ENCODE results near the gene PIK3CA.
"Not testable (repeated sequence)": the region's sequence is repeated elsewhere in the genome, so short reads cannot be mapped to it uniquely, and the experiment has no call there.

PIK3CA gene

GRCh38 chr3:179147873-179148615, at the start of gene PIK3CA:
PIK3CA (plus strand) TSS chr3:179148357; CDS start chr3:179198826, 50,469 bp downstream.
- H3K27me3 Mint-ChIP-seq, result peaks cover 4% of the 10 kb centered on the region
- H3K4me1 Mint-ChIP-seq, result peaks cover 36% of the 10 kb centered on the region
- no peak within 1 kb of the TSS for H3K4me3 Mint-ChIP-seq
- DNase-seq (peak; percentile 88), ATAC-seq (peak; percentile 84)
- no peaks in the 10 kb centered on the region for H3K9me3 Mint-ChIP-seq
- no peaks in the 10 kb centered on the region for H3K36me3 Mint-ChIP-seq (ENCODE audit: low read depth)
- peak within 1 kb of the TSS; percentile 95 for H3K27ac Mint-ChIP-seq

DNA sequence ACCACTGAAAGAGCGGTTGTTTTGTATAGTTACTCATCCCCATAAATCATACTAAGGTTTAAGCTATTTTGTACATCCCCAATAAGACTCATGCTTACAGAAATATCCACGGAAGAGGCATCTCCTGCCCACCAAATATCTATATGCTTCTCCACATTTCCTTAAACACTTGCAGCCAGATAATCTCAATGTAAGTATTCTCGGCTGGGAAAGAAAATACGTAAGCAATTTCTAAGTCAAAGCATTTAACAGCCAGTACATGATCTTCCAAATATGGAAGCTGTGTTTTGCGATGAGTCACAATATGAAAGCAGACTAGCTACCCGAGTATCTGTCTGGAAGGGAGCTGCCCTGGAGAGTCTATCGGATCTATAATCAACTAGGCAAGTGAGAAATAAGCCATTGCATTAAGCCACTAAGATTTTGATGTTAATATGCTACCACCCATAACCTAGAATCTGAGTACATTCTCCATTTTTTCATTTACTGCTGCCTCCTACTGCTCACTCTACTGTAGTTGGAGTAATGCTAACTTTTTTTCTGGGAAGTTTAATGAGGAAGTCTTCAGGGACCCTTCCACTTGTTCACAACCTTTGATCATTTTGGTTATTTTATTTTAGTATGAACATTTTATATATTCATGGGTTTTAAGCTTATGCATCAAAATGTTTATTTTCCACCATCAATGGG, 49.6 kb upstream of the PIK3CA start:
- no peak overlapping the region for H3K27ac Mint-ChIP-seq
- H3K9me3 Mint-ChIP-seq, result no peaks in the 10 kb centered on the region
- ATAC-seq, result no peak
- no peaks in the 10 kb centered on the region for H3K36me3 Mint-ChIP-seq (ENCODE audit: low read depth)
- no peaks in the 10 kb centered on the region for H3K4me1 Mint-ChIP-seq
- H3K27me3 Mint-ChIP-seq, result peaks cover 2% of the 10 kb centered on the region
- no peak for DNase-seq
- H3K4me3 Mint-ChIP-seq, result no peak overlapping the region

GRCh38 chr3:179100652-179101051, 47.5 kb upstream of the PIK3CA start:
- ATAC-seq (no peak), DNase-seq (no peak)
- Mint-ChIP-seq H3K27ac (no peak overlapping the region), H3K36me3 (ENCODE audit: low read depth) (no peaks in the 10 kb centered on the region), H3K4me1 (peaks cover under 1% of the 10 kb centered on the region), H3K27me3 (peaks cover 2% of the 10 kb centered on the region), H3K9me3 (no peaks in the 10 kb centered on the region), H3K4me3 (no peak overlapping the region)

GRCh38 chr3:179105881-179106280, 42.3 kb upstream of the PIK3CA start:
- Mint-ChIP-seq H3K9me3 (no peaks in the 10 kb centered on the region), H3K4me3 (no peak overlapping the region), H3K27ac (no peak overlapping the region), H3K27me3 (no peaks in the 10 kb centered on the region), H3K4me1 (peaks cover 2% of the 10 kb centered on the region), H3K36me3 (ENCODE audit: low read depth) (no peaks in the 10 kb centered on the region)
- ATAC-seq (no peak), DNase-seq (no peak)

GRCh38 chr3:179107617-179108016, 40.5 kb upstream of the PIK3CA start:
- no peak overlapping the region for H3K4me3 Mint-ChIP-seq
- peaks cover under 1% of the 10 kb centered on the region for H3K27me3 Mint-ChIP-seq
- no peak overlapping the region for H3K27ac Mint-ChIP-seq
- peaks cover 2% of the 10 kb centered on the region for H3K4me1 Mint-ChIP-seq
- H3K9me3 Mint-ChIP-seq, result no peaks in the 10 kb centered on the region
- no peaks in the 10 kb centered on the region for H3K36me3 Mint-ChIP-seq (ENCODE audit: low read depth)
- DNase-seq (no peak), ATAC-seq (no peak)

GRCh38 chr3:179108086-179108485, 40.1 kb upstream of the PIK3CA start:
- DNase-seq, result no peak
- no peak overlapping the region for H3K27ac Mint-ChIP-seq

GRCh38 chr3:179113903-179114302, 34.3 kb upstream of the PIK3CA start:
- no peak for DNase-seq
- H3K4me3 Mint-ChIP-seq, result no peak overlapping the region
- ATAC-seq, result no peak

More at GRCh38 chr3:179108086-179108485, 40.1 kb upstream of the PIK3CA start:
- Mint-ChIP-seq H3K27me3 (peaks cover 6% of the 10 kb centered on the region), H3K36me3 (ENCODE audit: low read depth) (no peaks in the 10 kb centered on the region), H3K9me3 (no peaks in the 10 kb centered on the region), H3K4me3 (no peak overlapping the region), H3K4me1 (peaks cover 2% of the 10 kb centered on the region)
- no peak for ATAC-seq

GRCh38 chr3:179115444-179115843, 32.7 kb upstream of the PIK3CA start:
- H3K27me3 Mint-ChIP-seq, result peaks cover 12% of the 10 kb centered on the region
- not testable (repeated sequence) for H3K36me3 Mint-ChIP-seq (ENCODE audit: low read depth); H3K4me1 Mint-ChIP-seq; H3K27ac Mint-ChIP-seq; H3K4me3 Mint-ChIP-seq; H3K9me3 Mint-ChIP-seq; DNase-seq; ATAC-seq

More at GRCh38 chr3:179113903-179114302, 34.3 kb upstream of the PIK3CA start:
- H3K27me3 Mint-ChIP-seq, result peaks cover 12% of the 10 kb centered on the region
- no peak overlapping the region for H3K27ac Mint-ChIP-seq
- H3K9me3 Mint-ChIP-seq, result no peaks in the 10 kb centered on the region
- H3K4me1 Mint-ChIP-seq, result no peaks in the 10 kb centered on the region
- no peaks in the 10 kb centered on the region for H3K36me3 Mint-ChIP-seq (ENCODE audit: low read depth)

DNA sequence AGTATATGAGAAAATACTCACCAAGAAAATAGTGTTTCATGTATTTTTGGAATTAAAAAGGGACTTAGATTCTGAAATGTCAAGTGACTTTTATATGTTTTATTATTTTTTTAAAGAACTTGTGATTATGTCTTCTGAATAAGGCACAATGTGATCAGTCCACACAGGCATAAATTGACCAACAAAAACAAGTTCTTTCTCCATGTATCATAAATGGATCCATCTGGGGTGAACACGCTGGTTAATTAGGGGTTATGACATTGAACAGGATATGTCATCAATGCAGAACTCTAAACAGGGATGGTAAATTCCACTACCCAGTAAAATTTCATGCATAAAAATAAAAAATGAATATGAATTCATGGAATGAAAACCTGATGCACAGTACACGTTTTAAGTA, 31.3 kb upstream of the PIK3CA start:
- Mint-ChIP-seq H3K4me3 (no peak overlapping the region), H3K36me3 (ENCODE audit: low read depth) (no peaks in the 10 kb centered on the region), H3K27me3 (peaks cover 12% of the 10 kb centered on the region), H3K4me1 (no peaks in the 10 kb centered on the region), H3K27ac (no peak overlapping the region), H3K9me3 (no peaks in the 10 kb centered on the region)
- ATAC-seq, result no peak
- no peak for DNase-seq

DNA sequence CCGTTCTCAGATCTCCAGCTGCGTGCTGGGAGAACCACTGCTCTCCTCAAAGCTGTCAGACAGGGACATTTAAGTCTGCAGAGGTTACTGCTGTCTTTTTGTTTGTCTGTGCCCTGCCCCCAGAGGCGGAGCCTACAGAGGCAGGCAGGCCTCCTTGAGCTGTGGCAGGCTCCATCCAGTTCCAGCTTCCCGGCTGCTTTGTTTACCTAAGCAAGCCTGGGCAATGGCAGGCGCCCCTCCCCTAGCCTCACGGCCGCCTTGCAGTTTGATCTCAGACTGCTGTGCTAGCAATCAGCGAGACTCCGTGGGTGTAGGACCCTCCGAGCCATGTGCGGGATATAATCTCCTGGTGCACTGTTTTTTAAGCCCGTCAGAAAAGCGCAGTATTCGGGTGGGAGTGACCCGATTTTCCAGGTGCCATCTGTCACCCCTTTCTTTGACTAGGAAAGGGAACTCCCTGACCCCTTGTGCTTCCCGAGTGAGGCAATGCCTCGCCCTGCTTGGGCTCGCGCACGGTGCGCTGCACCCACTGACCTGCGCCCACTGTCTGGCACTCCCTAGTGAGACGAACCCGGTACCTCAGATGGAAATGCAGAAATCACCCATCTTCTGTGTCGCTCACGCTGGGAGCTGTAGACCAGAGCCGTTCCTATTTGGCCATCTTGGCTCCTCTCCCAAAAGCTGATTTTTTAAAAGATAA, 15.8 kb upstream of the PIK3CA start:
- H3K27ac Mint-ChIP-seq, DNase-seq, ATAC-seq: not testable (repeated sequence)

DNA sequence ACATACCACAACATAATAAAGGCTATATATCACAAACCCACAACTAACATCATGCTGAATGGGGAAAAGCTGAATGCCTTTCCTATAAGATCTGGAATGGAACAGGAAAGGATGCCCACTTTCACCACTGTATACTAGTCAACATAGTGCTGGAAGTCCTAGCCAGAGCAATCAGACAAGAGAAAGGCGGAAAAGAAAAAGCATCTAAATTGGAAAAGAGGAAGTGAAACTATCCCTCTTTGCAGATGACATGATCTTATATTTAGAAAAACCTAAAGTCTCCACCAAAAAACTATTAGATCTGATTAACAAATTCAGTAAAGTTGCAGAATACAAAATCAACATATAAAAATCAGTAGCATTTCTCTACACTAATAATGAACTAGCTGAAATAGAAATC, 14.6 kb upstream of the PIK3CA start:
- ATAC-seq (no peak), DNase-seq (no peak)
- H3K27me3 Mint-ChIP-seq, result peaks cover 10% of the 10 kb centered on the region

More for the DNA sequence above, 15.8 kb upstream of the PIK3CA start:
- H3K36me3 Mint-ChIP-seq (ENCODE audit: low read depth); H3K9me3 Mint-ChIP-seq; H3K27me3 Mint-ChIP-seq; H3K4me3 Mint-ChIP-seq; H3K4me1 Mint-ChIP-seq: not testable (repeated sequence)

GRCh38 chr3:179136195-179136594, 12.0 kb upstream of the PIK3CA start:
- peaks cover 15% of the 10 kb centered on the region for H3K27me3 Mint-ChIP-seq
- no peak for ATAC-seq

More for the DNA sequence above, 14.6 kb upstream of the PIK3CA start:
- Mint-ChIP-seq H3K4me3 (no peak overlapping the region), H3K36me3 (ENCODE audit: low read depth) (no peaks in the 10 kb centered on the region), H3K4me1 (no peaks in the 10 kb centered on the region), H3K9me3 (no peaks in the 10 kb centered on the region), H3K27ac (no peak overlapping the region)

DNA sequence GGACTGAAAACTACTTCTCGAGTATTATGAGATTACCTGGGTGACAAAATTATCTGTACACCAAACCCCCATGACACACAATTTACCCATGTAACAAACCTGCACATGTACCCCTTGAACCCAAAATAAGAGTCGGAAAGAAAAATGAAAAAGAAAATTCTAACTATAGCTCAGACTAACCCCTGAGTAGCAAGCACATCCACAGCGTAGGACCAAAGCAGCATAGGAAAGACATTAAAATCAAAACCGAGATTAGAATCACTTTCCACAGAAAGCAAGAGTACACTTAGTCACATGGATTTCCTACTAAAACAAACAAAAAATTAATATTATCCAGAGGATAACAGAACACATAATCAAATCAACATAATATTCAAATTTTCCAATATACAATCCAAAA, 6.3 kb upstream of the PIK3CA start:
- Mint-ChIP-seq H3K4me1 (peaks cover 3% of the 10 kb centered on the region), H3K36me3 (ENCODE audit: low read depth) (no peaks in the 10 kb centered on the region), H3K27me3 (peaks cover 14% of the 10 kb centered on the region), H3K27ac (no peak overlapping the region), H3K9me3 (no peaks in the 10 kb centered on the region), H3K4me3 (no peak overlapping the region)
- no peak for ATAC-seq
- no peak for DNase-seq

More at GRCh38 chr3:179136195-179136594, 12.0 kb upstream of the PIK3CA start:
- H3K27ac Mint-ChIP-seq, result no peak overlapping the region
- H3K4me1 Mint-ChIP-seq, result no peaks in the 10 kb centered on the region
- H3K4me3 Mint-ChIP-seq, result no peak overlapping the region
- H3K9me3 Mint-ChIP-seq, result no peaks in the 10 kb centered on the region
- DNase-seq, result no peak
- no peaks in the 10 kb centered on the region for H3K36me3 Mint-ChIP-seq (ENCODE audit: low read depth)

GRCh38 chr3:179146911-179147513, 1.1 kb upstream of the PIK3CA start:
- Mint-ChIP-seq H3K9me3 (no peaks in the 10 kb centered on the region), H3K36me3 (ENCODE audit: low read depth) (no peaks in the 10 kb centered on the region), H3K27me3 (peaks cover 4% of the 10 kb centered on the region), H3K4me3 (no peak overlapping the region), H3K4me1 (peaks cover 28% of the 10 kb centered on the region), H3K27ac (no peak overlapping the region)
- ATAC-seq (peak; percentile 6), DNase-seq (peak; percentile 9)
